Tibial nerve (tissue), 4 donors: ENCODE results near the gene SH2D7. TPM values are rescaled to one million over a fixed set of nuclear protein-coding genes. Genes with fewer than 3 reads are reported as not detected.

Source experiments
- DNase-seq, 2 donors: peaks; one replicate each; pipeline ENCODE4 v3.0.0-alpha.2; 2019; ENCODE audit warnings: low spot score in 2 of 2
- H3K27ac ChIP-seq, 4 donors: fragments of 200-600 bp; sonication (generic) in 3 of 4; one replicate each; pipeline ENCODE4 v1.5.1; 2017 to 2019; ENCODE audit warnings: mild to moderate bottlenecking in 1 of 4
- H3K27me3 ChIP-seq, 2 donors: fragments of 200-600 bp; sonication (generic) in 1 of 2; one replicate each; pipeline versions ENCODE4 v1.5.1 to v1.6.0; 2017 to 2019
- H3K36me3 ChIP-seq, 3 donors: fragments of 200-600 bp; sonication (generic); one replicate each; pipeline ENCODE4 v1.5.1; 2018 to 2019
- H3K4me1 ChIP-seq, 4 donors: fragments of 200-600 bp; sonication (generic) in 3 of 4; one replicate each; pipeline ENCODE4 v1.5.1; 2017 to 2019
- H3K4me3 ChIP-seq, 4 donors: fragments of 200-600 bp; sonication (generic) in 3 of 4; one replicate each; pipeline ENCODE4 v1.5.1; 2017 to 2019; ENCODE audit warnings: mild to moderate bottlenecking in 1 of 4, moderate library complexity in 1 of 4
- H3K9me3 ChIP-seq, 4 donors: fragments of 200-600 bp; sonication (generic) in 3 of 4; one replicate each; pipeline ENCODE4 v1.5.1; 2017 to 2019
- EP300 ChIP-seq, 2 donors: sonication (generic); formaldehyde crosslinking; IDR thresholded peaks; one replicate each; pipeline ENCODE4 v1.6.1; 2017; ENCODE audit warnings: antibody characterized with exemption in 2 of 2, mild to moderate bottlenecking in 1 of 2
- POLR2A ChIP-seq, 2 donors: fragments of 450-650 bp; IDR thresholded peaks; one replicate each; pipeline ENCODE4 v1.6.1; 2017; ENCODE audit warnings: antibody characterized with exemption in 2 of 2, mild to moderate bottlenecking in 2 of 2, moderate library complexity in 2 of 2
- WGBS, 2 donors: methylation state at CpG; one replicate each; pipeline ENCODE4 v1.1.5; 2018; 5-methylcytosine and 5-hydroxymethylcytosine counted together
- total RNA-seq, 4 donors: library from RNA; depleted of rRNA; stranded (reverse); fragments of >200 nt; gene quantifications; one replicate each; pipeline ENCODE4 v1.1.0, GENCODE V29; 2016
- TF ChIP-seq, protein P1 (sequence below), 5 experiments: fragments of 200-600 bp in 3 of 5; fragments of 450-650 bp in 2 of 5; sonication (generic) in 3 of 5; IDR thresholded peaks; one replicate each; pipeline ENCODE4 v1.5.1; 2016 to 2019; ENCODE audit warnings: antibody characterized with exemption in 5 of 5, mild to moderate bottlenecking in 3 of 5, moderate library complexity in 2 of 5

The SH2D7 gene
- total RNA-seq, 4 donors from 2014 or later = not detected

- Histone ChIP-seq H3K27ac (peak overlapping the region; percentile 58 to 96 (median 88)), H3K9me3 (no peaks in the 10 kb centered on the region), H3K27me3 (no peaks in the 10 kb centered on the region), H3K4me1 (peaks cover 0 to 100% (median 90%) of the 10 kb centered on the region in 4 donors), H3K36me3 (no peaks in the 10 kb centered on the region), H3K4me3 (peak overlapping the region in 1 of 4 donors; percentile 15)
- 34 to 37% methylated on average over 2 of the region's 2 CpGs for WGBS, 2 donors
- TF ChIP-seq POLR2A (IDR thresholded peaks at IDR 0.05) (no peak), EP300 (IDR thresholded peaks at IDR 0.05) (peak; percentile 38 to 60)
- peak in 1 of 2 donors; percentile 54 for DNase-seq
Measured at GRCh38 chr15:78064544-78064943, 27.8 kb upstream of the SH2D7 start.

DNA sequence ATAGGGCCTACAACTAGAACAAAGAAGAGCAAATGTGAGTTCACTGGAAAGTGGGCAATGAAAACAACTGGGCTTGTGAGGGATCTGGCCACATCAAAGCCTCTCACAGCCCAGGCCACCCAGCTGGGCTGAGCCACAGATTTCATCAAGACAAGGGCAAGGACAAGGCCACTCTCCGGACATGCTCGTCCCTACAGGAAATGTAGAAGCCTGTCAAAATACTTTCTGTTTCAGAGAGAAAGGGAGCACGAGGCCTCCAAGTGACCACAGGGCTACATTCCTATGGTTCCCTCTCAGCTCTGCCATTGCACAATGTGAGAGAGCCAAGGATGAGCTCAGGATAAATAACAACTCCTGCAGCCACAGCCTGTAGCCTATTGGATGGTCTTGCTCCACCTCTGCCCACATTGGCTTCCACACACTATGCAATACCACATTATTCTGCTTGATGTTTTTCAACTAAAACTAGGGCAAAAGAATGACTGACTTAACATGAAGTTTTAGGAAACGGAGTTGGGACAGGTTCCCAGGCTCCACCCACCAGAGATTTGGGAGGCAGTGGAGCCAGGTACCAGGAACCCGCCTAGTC is 27.0 kb upstream of the SH2D7 start:
- 24 to 33% methylated on average over 5 of the region's 5 CpGs for WGBS, 2 donors
- Histone ChIP-seq H3K4me1 (peaks cover 0 to 100% (median 90%) of the 10 kb centered on the region in 4 donors), H3K36me3 (no peaks in the 10 kb centered on the region), H3K27ac (peak overlapping the region; percentile 61 to 96 (median 88)), H3K9me3 (no peaks in the 10 kb centered on the region), H3K27me3 (no peaks in the 10 kb centered on the region), H3K4me3 (peak overlapping the region in 1 of 4 donors; percentile 15)
- TF ChIP-seq, protein P1, sequence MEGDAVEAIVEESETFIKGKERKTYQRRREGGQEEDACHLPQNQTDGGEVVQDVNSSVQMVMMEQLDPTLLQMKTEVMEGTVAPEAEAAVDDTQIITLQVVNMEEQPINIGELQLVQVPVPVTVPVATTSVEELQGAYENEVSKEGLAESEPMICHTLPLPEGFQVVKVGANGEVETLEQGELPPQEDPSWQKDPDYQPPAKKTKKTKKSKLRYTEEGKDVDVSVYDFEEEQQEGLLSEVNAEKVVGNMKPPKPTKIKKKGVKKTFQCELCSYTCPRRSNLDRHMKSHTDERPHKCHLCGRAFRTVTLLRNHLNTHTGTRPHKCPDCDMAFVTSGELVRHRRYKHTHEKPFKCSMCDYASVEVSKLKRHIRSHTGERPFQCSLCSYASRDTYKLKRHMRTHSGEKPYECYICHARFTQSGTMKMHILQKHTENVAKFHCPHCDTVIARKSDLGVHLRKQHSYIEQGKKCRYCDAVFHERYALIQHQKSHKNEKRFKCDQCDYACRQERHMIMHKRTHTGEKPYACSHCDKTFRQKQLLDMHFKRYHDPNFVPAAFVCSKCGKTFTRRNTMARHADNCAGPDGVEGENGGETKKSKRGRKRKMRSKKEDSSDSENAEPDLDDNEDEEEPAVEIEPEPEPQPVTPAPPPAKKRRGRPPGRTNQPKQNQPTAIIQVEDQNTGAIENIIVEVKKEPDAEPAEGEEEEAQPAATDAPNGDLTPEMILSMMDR (IDR thresholded peaks at IDR 0.05) = peak in 1 of 5 experiments; percentile 17
- TF ChIP-seq POLR2A (IDR thresholded peaks at IDR 0.05) (no peak), EP300 (IDR thresholded peaks at IDR 0.05) (peak; percentile 65 to 98)
- peak; percentile 74 to 89 for DNase-seq

GRCh38 chr15:78065973-78066946 is 26.1 kb upstream of the SH2D7 start:
- Histone ChIP-seq H3K27me3 (no peaks in the 10 kb centered on the region), H3K36me3 (no peaks in the 10 kb centered on the region), H3K4me1 (peaks cover 0 to 100% (median 90%) of the 10 kb centered on the region in 4 donors), H3K27ac (peak overlapping the region; percentile 61 to 96 (median 88)), H3K4me3 (no peak overlapping the region), H3K9me3 (no peaks in the 10 kb centered on the region)
- 46 to 61% methylated on average over 7 of the region's 7 CpGs for WGBS, 2 donors
- no peak for DNase-seq
- no peak for TF ChIP-seq EP300 (IDR thresholded peaks at IDR 0.05)
- TF ChIP-seq POLR2A (IDR thresholded peaks at IDR 0.05) = no peak
- TF ChIP-seq, protein P1 (IDR thresholded peaks at IDR 0.05) = no peak

DNA sequence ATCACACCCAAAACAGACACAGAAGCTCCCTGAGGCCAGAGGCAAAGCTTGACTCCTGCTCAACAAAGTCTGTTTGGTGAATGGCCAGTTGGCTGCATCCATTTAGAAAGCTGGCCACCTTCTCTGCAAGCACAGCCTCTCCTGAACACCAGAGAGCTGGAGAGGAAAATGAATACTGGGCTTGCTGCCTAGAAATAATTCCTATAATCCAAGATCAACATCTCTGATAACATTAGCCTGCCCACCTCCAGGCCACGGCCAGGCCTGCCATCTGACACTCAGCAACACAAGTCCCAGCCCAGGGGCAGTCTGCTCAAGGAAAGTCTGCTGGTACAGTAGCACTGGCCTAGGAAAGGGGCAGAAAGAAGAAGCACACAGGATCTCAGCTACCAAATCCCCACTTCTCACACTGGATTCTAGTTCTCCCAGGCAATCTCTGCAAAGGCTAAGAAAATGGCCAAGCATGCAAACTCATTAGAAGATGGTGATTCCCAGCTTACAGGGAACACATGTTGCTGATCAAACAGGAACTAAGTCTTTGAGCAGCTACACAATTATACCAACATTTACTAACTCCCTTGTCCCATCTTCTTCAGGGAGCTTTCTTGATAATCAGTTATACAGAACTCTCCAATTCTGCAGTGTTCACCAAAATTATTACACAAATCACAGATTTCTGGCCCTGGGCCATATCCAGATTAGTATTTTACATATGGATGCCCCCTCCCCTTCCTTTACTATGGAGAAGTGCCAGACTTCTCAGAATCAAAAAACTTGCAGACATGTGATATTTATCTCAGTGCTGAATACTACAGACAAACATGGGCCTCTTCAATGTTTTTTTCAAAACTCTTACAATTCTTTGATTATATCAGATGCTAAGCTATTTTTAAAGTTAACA is 24.8 kb upstream of the SH2D7 start:
- H3K9me3 ChIP-seq = no peaks in the 10 kb centered on the region
- WGBS, 2 donors = 0 to 31% methylated on average over 1 of the region's 1 CpG
- no peak overlapping the region for H3K4me3 ChIP-seq
- peaks cover 0 to 100% (median 92%) of the 10 kb centered on the region in 4 donors for H3K4me1 ChIP-seq
- H3K36me3 ChIP-seq = no peaks in the 10 kb centered on the region
- peak in 1 of 2 donors; percentile 30 for DNase-seq
- no peaks in the 10 kb centered on the region for H3K27me3 ChIP-seq
- TF ChIP-seq, protein P1 (IDR thresholded peaks at IDR 0.05) = no peak
- H3K27ac ChIP-seq = peak overlapping the region in 3 of 4 donors; percentile 80 to 96 (median 95)

GRCh38 chr15:78069052-78069414 is 23.3 kb upstream of the SH2D7 start:
- WGBS, 2 donors = 58 to 67% methylated on average over 7 of the region's 7 CpGs
- no peak for DNase-seq
- Histone ChIP-seq H3K4me3 (no peak overlapping the region), H3K4me1 (peaks cover 0 to 100% (median 86%) of the 10 kb centered on the region in 4 donors), H3K36me3 (no peaks in the 10 kb centered on the region), H3K27me3 (no peaks in the 10 kb centered on the region), H3K9me3 (no peaks in the 10 kb centered on the region), H3K27ac (peak overlapping the region in 3 of 4 donors; percentile 70 to 96 (median 95))
- peak in 1 of 2 donors; percentile 11 for TF ChIP-seq EP300 (IDR thresholded peaks at IDR 0.05)
- TF ChIP-seq, protein P1 (IDR thresholded peaks at IDR 0.05) = no peak
